ENCODE measurements around the gene TP53AIP1.

The TP53AIP1 gene

GRCh38 chr11:128942817-128943427, at the start of gene TP53AIP1:
Gene TP53AIP1 (minus strand): TSS chr11:128942871. CDS start chr11:128937818, 5,053 bp downstream.
- no peak for DNase-seq

- no peak for DNase-seq
Observed at GRCh38 chr11:128988242-128988970, 45.7 kb upstream of the TP53AIP1 start.

- no peak for DNase-seq
Observed at GRCh38 chr11:128985880-128986279, 43.2 kb upstream of the TP53AIP1 start.

GRCh38 chr11:128983023-128983422, 40.4 kb upstream of the TP53AIP1 start:
- DNase-seq: no peak

- no peak for DNase-seq
Observed at GRCh38 chr11:128981254-128981653, 38.6 kb upstream of the TP53AIP1 start.

GRCh38 chr11:128970598-128971190, 28.0 kb upstream of the TP53AIP1 start:
- no peak for DNase-seq

GRCh38 chr11:128968916-128969315, 26.2 kb upstream of the TP53AIP1 start:
- no peak for DNase-seq

GRCh38 chr11:128967578-128967977, 24.9 kb upstream of the TP53AIP1 start:
- no peak for DNase-seq

GRCh38 chr11:128965485-128965884, 22.8 kb upstream of the TP53AIP1 start:
- DNase-seq: no peak

- DNase-seq: no peak
Observed at GRCh38 chr11:128964463-128964930, 21.8 kb upstream of the TP53AIP1 start.

- DNase-seq: no peak
Observed at GRCh38 chr11:128963744-128964325, 21.2 kb upstream of the TP53AIP1 start.

- DNase-seq: no peak
Observed at GRCh38 chr11:128962896-128963295, 20.2 kb upstream of the TP53AIP1 start.

- DNase-seq: no peak
Observed at GRCh38 chr11:128961645-128962044, 19.0 kb upstream of the TP53AIP1 start.

- DNase-seq: no peak
Observed at GRCh38 chr11:128957202-128957482, 14.5 kb upstream of the TP53AIP1 start.

- DNase-seq: no peak
Observed at GRCh38 chr11:128956401-128957201, 13.9 kb upstream of the TP53AIP1 start.

- no peak for DNase-seq
Observed at GRCh38 chr11:128955636-128956035, 13.0 kb upstream of the TP53AIP1 start.

GRCh38 chr11:128953151-128953550, 10.5 kb upstream of the TP53AIP1 start:
- no peak for DNase-seq

GRCh38 chr11:128949791-128950454, 7.3 kb upstream of the TP53AIP1 start:
- no peak for DNase-seq

- no peak for DNase-seq
Observed at GRCh38 chr11:128948583-128948982, 5.9 kb upstream of the TP53AIP1 start.

- DNase-seq: no peak
Observed at GRCh38 chr11:128947773-128948172, 5.1 kb upstream of the TP53AIP1 start.

GRCh38 chr11:128946648-128947047, 4.0 kb upstream of the TP53AIP1 start:
- no peak for DNase-seq

GRCh38 chr11:128943428-128943976, 831 bp upstream of the TP53AIP1 start:
- no peak for DNase-seq

All from activated CD4-positive, CD25-positive, alpha-beta regulatory T cell treated with anti-CD3 and anti-CD28 coated beads, Interleukin-2, amount 50 U/mL, for 72 hours (primary cell).